Thoracic aorta (tissue), 2 donors: ENCODE results near the gene ARHGAP10. TPM values are rescaled to one million over a fixed set of nuclear protein-coding genes. Genes with fewer than 3 reads are reported as not detected.

Source experiments
- ATAC-seq: fragments of 150-250 bp; one replicate; pipeline ENCODE4 v1.8.0; 2017; ENCODE audit warnings: low read depth; ENCODE audit not compliant: insufficient number of reproducible peaks, low FRiP score
- DNase-seq: peaks from one replicate; pipeline ENCODE4 v3.0.0-alpha.2; 2020; ENCODE audit warnings: low spot score
- H3K27ac ChIP-seq, 2 donors: fragments of 200-600 bp; sonication (generic); 1 replicate in 1 of 2; 2 replicates in 1 of 2; pipeline ENCODE4 v1.5.1; 2016; ENCODE audit warnings: mild to moderate bottlenecking in 2 of 2, moderate library complexity in 2 of 2
- H3K27me3 ChIP-seq: fragments of 200-600 bp; sonication (generic); replicated peaks from 2 replicates; pipeline ENCODE4 v1.6.0; 2016; ENCODE audit warnings: mild to moderate bottlenecking; ENCODE audit not compliant: insufficient read depth
- H3K36me3 ChIP-seq: fragments of 200-600 bp; sonication (generic); one replicate; pipeline ENCODE4 v1.5.1; 2016
- H3K4me1 ChIP-seq, 2 donors: fragments of 200-600 bp; sonication (generic); 1 replicate in 1 of 2; 2 replicates in 1 of 2; pipeline versions ENCODE4 v1.5.1 to v1.6.0; 2016; ENCODE audit warnings: low read depth in 2 of 2, mild to moderate bottlenecking in 1 of 2; ENCODE audit not compliant: control insufficient read depth in 1 of 2
- H3K4me3 ChIP-seq: fragments of 200-600 bp; sonication (generic); 2 replicates; pipeline ENCODE4 v1.5.1; 2016; ENCODE audit warnings: mild to moderate bottlenecking
- H3K9me3 ChIP-seq: fragments of 200-600 bp; sonication (generic); 2 replicates; pipeline ENCODE4 v1.5.1; 2016
- CTCF ChIP-seq: fragments of 200-600 bp; sonication (generic); IDR thresholded peaks from one replicate; pipeline ENCODE4 v1.5.1; 2019; ENCODE audit warnings: antibody characterized with exemption
- total RNA-seq, 2 donors: library from RNA; depleted of rRNA; stranded (reverse); fragments of >200 nt; gene quantifications; one replicate each; pipeline versions ENCODE4 v1.1.0 to v1.2.3, GENCODE V29; 2016

ARHGAP10 gene
- total RNA-seq, 2 donors from 2014 or later: 195 to 211 TPM

GRCh38 chr4:147933779-147934178 lies 201.9 kb downstream of the ARHGAP10 start:
- Histone ChIP-seq H3K36me3 (peaks cover 8% of the 10 kb centered on the region), H3K4me3 (no peak overlapping the region), H3K9me3 (no peaks in the 10 kb centered on the region), H3K27ac (no peak overlapping the region), H3K27me3 (no peaks in the 10 kb centered on the region), H3K4me1 (peaks cover 0 to 8% of the 10 kb centered on the region in 2 donors)
- TF ChIP-seq CTCF: no peak
- no peak for ATAC-seq
- no peak for DNase-seq

GRCh38 chr4:147938496-147938895 lies 206.6 kb downstream of the ARHGAP10 start:
- no peak for TF ChIP-seq CTCF
- ATAC-seq (no peak), DNase-seq (no peak)
- Histone ChIP-seq H3K27ac (no peak overlapping the region), H3K4me1 (peaks cover 22 to 43% of the 10 kb centered on the region in 2 donors), H3K36me3 (peaks cover 8% of the 10 kb centered on the region), H3K9me3 (no peaks in the 10 kb centered on the region), H3K27me3 (no peaks in the 10 kb centered on the region), H3K4me3 (no peak overlapping the region)

DNA sequence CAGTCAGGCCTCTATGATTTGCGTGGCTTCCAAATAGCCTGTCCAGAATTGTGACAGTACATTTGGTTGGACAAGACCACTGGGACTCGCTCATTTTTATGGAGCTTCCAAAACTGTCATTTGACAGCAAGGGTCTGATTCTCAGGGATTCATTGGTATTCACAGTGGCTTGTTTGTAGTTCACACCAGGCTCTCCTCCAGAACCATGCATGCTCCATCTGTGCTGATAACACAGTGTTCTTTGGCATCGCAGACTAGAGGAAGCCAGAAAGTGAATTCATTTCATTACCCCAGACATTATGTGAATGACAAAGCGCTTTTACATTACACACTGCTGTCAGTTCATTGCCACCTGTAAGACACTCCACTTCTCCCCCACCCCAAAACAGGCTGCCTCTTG lies 208.3 kb downstream of the ARHGAP10 start:
- no peak for TF ChIP-seq CTCF
- peaks cover 22 to 39% of the 10 kb centered on the region in 2 donors for H3K4me1 ChIP-seq
- DNase-seq: no peak

DNA sequence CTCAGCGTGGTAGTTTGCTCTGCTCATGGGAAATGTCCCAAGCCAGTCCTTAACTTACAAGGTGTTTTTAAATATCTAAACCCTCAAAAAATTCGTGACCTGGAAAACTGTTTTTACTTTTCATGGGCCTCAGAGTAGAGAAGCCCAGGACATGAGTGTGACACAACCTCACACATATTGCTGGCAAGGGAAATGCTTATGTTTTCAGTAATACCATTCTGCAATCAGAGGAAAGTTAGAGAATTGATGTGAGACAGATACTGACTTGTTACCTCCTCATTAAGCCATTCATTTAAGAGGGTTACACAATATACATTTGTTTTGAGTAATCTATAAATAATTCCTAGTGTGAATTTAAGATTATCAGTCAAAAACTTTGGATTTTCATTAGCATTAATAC lies 209.5 kb downstream of the ARHGAP10 start:
- DNase-seq (no peak), ATAC-seq (no peak)
- Histone ChIP-seq H3K4me3 (no peak overlapping the region), H3K4me1 (peaks cover 22 to 39% of the 10 kb centered on the region in 2 donors), H3K27me3 (no peaks in the 10 kb centered on the region), H3K9me3 (no peaks in the 10 kb centered on the region), H3K27ac (no peak overlapping the region), H3K36me3 (peaks cover 9% of the 10 kb centered on the region)
- TF ChIP-seq CTCF: no peak

More for the DNA sequence above, 208.3 kb downstream of the ARHGAP10 start:
- no peak overlapping the region for H3K4me3 ChIP-seq
- H3K9me3 ChIP-seq: no peaks in the 10 kb centered on the region
- H3K27me3 ChIP-seq: no peaks in the 10 kb centered on the region
- H3K27ac ChIP-seq: no peak overlapping the region
- no peak for ATAC-seq
- H3K36me3 ChIP-seq: peaks cover 8% of the 10 kb centered on the region

DNA sequence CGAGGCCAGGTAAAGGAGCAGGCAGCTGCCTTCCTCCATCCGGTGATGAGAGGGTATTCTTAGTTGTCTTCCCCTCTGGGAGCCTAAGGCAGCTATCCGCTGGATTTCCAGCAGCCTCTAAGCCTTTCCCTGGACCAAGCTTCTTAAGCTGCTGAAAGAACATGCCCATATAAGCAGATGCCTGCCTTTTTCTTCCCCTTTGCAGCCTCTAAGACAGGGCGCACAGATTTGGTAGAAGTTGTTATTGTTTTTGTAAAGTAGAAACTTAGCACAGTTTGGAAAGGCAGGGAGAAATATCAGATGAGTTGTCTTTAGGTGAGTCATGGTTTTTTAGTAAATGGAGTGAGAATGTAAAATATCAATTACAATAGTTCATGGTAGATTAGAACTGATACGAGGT lies 210.8 kb downstream of the ARHGAP10 start:
- TF ChIP-seq CTCF: no peak
- H3K9me3 ChIP-seq: no peaks in the 10 kb centered on the region
- peak overlapping the region; percentile 53 to 64 for H3K27ac ChIP-seq
- peaks cover 19% of the 10 kb centered on the region for H3K36me3 ChIP-seq
- no peak for DNase-seq
- ATAC-seq: no peak
- H3K27me3 ChIP-seq: no peaks in the 10 kb centered on the region
- no peak overlapping the region for H3K4me3 ChIP-seq
- peaks cover 22 to 39% of the 10 kb centered on the region in 2 donors for H3K4me1 ChIP-seq
